Measurements from ENCODE around the gene DMXL1.

- TF ChIP-seq CTCF (IDR thresholded peaks at IDR 0.05; ENCODE audit: low read depth, low read length) (no peak), EZH2phosphoT487 (IDR thresholded peaks at IDR 0.05; ENCODE audit: low read depth) (no peak)
These were observed 50.0 kb downstream of the DMXL1 start for GRCh38 chr5:119120893-119121292.

Measured in OCI-LY3 (cell line).